Measurements from ENCODE around the gene HEATR9. TPM values are rescaled to one million over a fixed set of nuclear protein-coding genes. Genes with fewer than 3 reads are reported as not detected.

Gene HEATR9
- polyA plus RNA-seq, 4 donors = 0.18 TPM; not detected in 3

GRCh38 chr17:35895636-35896587, 27.2 kb upstream of the HEATR9 start:
- DNase-seq (ENCODE audit: low read depth in 4 of 4, low spot score in 3 of 4) = no peak

- DNase-seq (ENCODE audit: low read depth in 4 of 4, low spot score in 3 of 4) = no peak
Measured at GRCh38 chr17:35894206-35894605, 25.5 kb upstream of the HEATR9 start.

- DNase-seq (ENCODE audit: low read depth in 4 of 4, low spot score in 3 of 4) = no peak
Measured at GRCh38 chr17:35893751-35894150, 25.1 kb upstream of the HEATR9 start.

DNA sequence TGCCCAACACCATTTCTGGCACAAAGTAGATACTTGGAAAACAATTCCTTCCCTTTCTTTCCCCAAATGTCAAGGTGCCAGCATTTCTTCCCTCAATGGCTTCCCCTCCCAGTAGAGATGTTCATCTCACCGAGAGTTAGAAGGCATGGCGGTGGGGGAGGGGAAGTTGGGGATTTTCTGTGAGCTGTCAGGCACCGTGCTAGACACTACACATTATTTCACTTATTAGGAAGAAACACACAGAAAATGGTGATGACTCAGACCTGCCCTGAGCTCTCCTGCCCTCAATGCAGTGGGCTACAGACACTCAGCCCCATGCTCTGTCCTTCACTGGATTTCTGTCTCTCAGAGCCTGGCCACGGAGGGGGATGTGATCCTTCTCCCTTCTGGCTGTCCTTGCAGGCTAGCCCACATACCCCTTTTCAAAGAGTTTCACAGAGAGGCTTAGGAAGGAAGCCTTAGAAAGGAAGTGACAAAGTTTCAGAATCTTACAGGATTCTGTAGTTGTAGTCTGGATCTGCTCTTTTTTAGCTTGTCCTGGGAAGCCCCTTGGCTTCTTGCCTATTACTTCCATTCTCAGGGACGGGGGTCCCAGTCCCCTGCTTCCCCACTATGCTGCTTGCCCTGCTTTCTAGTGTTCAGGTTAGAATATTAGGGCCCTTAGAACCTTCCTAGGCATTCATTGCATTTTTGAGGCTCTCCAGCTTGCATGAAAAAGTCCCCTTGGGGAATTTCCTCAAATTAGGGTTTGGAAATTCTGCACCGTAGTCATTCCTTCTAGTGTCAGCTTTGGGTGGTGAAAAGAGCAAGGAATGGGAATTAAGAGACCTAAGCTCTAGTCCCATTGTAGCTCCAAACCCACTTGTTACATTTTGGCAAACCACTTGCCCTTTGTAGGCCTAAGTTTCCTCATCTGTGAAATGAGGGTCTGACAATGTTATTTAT, 23.7 kb upstream of the HEATR9 start:
- no peak for DNase-seq (ENCODE audit: low read depth in 4 of 4, low spot score in 3 of 4)

DNA sequence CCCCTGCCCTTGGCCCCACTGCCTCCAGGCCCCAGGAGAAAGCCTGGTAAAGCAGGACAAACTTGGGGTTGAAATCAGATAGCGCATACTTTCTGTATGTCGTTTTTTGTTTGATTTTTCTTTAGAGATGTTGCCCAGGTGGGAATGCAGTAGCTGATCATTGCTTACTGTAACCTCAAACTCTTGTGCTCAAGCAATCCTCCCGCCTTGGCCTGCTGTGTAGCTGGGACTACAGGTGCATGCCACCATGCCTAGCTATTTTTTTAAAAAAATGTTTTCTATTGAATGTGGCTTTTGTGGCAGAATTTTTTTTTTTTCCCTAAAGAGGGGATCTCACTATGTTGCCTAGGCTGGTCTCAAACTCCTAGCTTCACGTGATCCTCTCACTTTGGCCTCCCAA, 22.6 kb upstream of the HEATR9 start:
- DNase-seq (ENCODE audit: low read depth in 4 of 4, low spot score in 3 of 4) = no peak

DNA sequence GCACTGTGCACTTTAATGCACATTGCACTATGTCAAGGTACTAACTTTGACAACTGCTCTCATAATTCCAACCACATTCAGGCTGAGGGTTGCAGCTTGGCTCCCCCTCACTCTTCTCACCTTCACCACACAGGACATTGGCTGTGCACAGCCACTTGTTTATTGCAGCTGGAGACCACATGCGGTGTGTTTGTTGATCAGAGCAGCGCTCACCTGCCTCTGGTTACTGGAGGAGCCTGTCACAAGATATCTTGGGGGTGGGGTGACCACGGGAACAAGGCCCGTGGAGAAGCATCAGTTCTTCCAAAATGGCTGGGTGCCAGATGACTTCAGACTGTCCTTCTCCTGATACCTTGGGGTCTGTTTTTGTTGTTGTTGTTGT, 22.1 kb upstream of the HEATR9 start:
- DNase-seq (ENCODE audit: low read depth in 4 of 4, low spot score in 3 of 4) = no peak

DNA sequence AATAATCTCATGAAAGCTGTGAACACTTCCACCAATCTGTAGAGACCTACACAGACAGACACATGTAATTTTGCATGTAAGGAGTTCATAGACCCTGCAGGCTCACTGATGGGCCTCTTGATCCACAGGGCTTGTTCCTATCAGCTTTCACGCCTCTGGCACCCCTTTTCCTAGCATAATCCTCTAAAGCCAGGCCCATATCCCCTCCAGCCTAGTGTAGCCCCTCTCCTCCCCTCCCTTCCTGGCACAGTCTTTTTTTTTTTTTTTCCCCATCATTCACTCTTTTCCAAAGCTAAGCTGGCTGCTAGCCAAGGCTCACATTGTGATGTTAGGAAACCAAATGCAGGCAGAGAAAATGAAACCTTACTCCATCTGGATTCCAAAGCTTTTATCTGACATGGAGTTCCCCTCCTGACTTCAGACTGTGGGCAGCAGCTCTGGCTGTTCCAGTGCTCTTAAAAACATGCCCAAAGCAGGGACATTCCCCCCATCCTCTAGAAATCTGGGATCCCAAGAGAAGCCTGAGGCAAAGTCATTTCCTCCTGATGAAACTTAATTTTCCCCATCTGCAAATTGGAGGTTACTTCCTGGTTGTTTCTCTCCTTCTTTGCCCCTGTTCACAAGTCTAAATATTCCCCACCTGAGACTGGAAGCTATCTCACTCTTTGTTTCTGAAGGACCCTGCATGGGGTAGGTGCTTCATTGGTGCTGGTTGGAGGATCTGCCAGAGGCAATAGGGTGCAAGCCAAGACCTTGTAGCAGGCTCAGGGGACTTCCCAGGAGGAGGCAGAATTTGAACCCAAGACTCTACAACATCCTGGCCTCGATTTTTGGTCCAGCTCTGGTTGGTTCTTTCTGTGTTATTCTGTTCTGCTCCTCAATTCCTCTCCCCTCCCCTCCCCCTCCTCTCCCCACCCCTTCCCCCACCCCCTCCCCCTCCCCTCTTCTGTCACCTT, 21.4 kb upstream of the HEATR9 start:
- peak; percentile 36 to 64 (median 44) for DNase-seq (ENCODE audit: low read depth in 4 of 4, low spot score in 3 of 4)

- no peak for DNase-seq (ENCODE audit: low read depth in 4 of 4, low spot score in 3 of 4)
Measured at GRCh38 chr17:35889241-35889640, 20.6 kb upstream of the HEATR9 start.

DNA sequence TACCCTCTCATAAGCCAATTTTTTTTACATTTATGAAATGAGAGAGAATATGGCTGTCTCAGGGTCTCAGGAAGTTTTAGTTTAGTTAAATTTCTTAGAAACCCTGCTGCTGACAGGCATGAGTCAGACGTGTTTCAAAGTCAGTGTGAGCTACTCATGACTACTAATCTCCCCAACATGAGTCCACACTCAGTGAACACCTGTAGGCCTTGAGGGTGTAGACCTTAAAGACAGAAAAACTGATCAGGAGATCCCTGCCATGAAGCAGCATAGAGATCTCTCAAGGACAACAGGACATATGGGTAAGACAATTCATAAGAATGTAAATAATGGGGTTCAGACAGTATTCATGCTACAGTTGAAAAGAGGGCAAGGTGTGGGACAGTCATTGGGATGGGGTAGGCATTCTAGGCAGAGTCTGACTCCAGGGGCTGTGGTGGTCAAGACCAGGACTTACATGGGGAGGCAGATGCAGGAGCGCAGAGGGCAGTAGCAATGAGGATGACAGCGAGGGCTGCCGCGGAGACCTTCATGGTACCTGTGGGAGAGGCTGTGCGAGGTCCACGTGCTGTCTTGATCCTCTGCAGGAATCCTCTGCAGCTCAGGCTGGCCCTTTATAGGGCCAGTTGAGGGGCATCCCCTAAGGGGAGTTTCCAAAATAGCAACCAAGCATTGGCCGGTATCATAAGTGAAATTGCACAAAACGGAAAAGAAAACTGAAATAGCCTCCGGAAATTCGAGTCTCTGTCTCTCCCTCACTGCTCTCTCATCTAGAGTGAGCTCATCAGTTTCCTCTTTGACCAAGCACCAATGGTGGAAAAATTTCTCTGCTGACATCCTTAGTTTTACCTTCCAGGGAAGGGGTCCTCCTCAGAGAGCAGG, 11.3 kb upstream of the HEATR9 start, which contains the start of gene CCL5:
Gene CCL5 (minus strand): TSS at position 588 of the 882 bp plus-strand sequence.
- no peak for DNase-seq (ENCODE audit: low read depth in 4 of 4, low spot score in 3 of 4)

DNA sequence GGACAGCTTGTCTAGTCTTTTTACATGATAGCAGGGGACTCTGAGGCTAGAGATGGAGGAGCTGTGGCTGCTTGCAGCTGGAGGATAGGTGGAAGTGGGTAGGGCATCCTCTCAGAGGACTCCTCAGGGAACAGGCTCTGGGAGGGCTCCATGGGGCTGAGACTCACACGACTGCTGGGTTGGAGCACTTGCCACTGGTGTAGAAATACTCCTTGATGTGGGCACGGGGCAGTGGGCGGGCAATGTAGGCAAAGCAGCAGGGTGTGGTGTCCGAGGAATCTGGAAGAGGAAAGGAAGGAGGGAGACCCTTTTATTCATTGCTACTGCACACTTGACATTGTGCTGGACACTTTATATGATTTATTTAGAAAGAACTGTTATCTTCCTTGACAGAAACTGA, 9.7 kb upstream of the HEATR9 start:
- DNase-seq (ENCODE audit: low read depth in 4 of 4, low spot score in 3 of 4) = no peak

DNA sequence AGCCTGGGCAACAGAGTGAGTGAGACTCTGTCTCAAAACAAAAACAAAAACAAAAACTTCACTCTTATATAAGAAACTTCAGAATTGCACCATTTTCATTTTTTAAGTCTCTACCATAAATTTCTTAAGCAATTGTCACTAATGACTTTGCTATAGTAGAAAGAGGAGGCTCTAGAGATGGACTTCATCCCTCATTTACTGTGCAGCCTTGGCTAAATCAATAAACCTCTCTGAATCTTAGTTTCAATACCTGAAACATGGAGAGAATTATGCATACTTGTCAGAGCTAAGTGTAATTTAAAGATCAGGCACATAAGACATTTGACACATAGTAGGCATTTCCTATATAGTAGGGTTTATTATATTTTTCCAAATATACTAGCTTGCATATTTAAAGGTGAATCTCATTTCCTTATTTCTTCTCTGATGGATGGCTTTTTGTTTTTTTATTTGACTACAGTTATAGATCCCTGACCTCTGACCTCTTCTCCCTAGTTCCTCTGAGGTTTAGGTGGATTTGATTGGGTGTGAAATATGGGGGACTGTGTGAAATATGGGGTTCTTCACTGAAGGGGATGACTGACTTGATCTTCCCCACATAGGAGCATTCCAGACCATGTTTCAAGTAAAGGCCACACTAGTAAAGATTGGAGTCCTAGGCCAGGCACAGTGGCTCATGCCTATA, 8.8 kb upstream of the HEATR9 start:
- DNase-seq (ENCODE audit: low read depth in 4 of 4, low spot score in 3 of 4) = no peak

DNA sequence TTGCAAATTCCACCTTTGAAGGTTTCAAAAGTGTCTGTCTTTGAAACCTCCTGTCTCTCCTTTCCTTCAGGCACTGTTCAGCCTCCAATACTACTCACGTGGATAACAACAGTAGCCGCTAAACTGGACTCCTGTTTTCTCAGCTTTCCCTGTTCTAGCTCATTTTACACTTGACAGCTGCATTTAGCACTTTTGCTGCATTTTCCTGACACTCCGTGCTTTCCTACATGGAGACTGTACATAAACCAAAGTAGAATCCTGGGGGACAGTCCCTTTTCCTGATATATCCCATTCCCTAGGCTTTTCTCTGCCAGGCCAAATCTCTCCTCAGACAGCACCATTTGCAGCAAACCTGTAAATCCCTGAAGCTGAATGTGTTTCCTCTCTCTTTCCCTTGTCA, 7.8 kb upstream of the HEATR9 start:
- DNase-seq (ENCODE audit: low read depth in 4 of 4, low spot score in 3 of 4) = no peak

GRCh38 chr17:35875800-35876139, 7.1 kb upstream of the HEATR9 start:
- no peak for DNase-seq (ENCODE audit: low read depth in 4 of 4, low spot score in 3 of 4)

GRCh38 chr17:35875072-35875799, 6.5 kb upstream of the HEATR9 start:
- DNase-seq (ENCODE audit: low read depth in 4 of 4, low spot score in 3 of 4) = no peak

- no peak for DNase-seq (ENCODE audit: low read depth in 4 of 4, low spot score in 3 of 4)
Measured at GRCh38 chr17:35872196-35872980, 3.7 kb upstream of the HEATR9 start.

- DNase-seq (ENCODE audit: low read depth in 4 of 4, low spot score in 3 of 4) = no peak
Measured at GRCh38 chr17:35870906-35871819, 2.5 kb upstream of the HEATR9 start.
